Sigmoid colon (tissue), 7 donors: ENCODE measurements around the gene GAST. TPM values are rescaled to one million over a fixed set of nuclear protein-coding genes. Genes with fewer than 3 reads are reported as not detected.

ENCODE experiments used
- DNase-seq: peaks from one replicate; pipeline ENCODE4 v3.0.0-alpha.2; 2019
- H3K27ac ChIP-seq, 4 donors: fragments of 200-600 bp; sonication (generic); one replicate each; pipeline ENCODE4 v1.5.1; 2016 to 2019; ENCODE audit warnings: mild to moderate bottlenecking in 1 of 4
- H3K27me3 ChIP-seq, 3 donors: fragments of 200-600 bp; sonication (generic); one replicate each; pipeline ENCODE4 v1.5.1; 2019; ENCODE audit warnings: mild to moderate bottlenecking in 1 of 3
- H3K36me3 ChIP-seq, 4 donors: fragments of 200-600 bp; sonication (generic); one replicate each; pipeline ENCODE4 v1.5.1; 2016 to 2019
- H3K4me1 ChIP-seq, 4 donors: fragments of 200-600 bp; sonication (generic); one replicate each; pipeline ENCODE4 v1.5.1; 2017 to 2019
- H3K4me3 ChIP-seq, 4 donors: fragments of 200-600 bp; sonication (generic); one replicate each; pipeline ENCODE4 v1.5.1; 2017 to 2019; ENCODE audit warnings: mild to moderate bottlenecking in 2 of 4, moderate library complexity in 1 of 4
- H3K9me3 ChIP-seq, 4 donors: fragments of 200-600 bp in 3 of 4; sonication (generic) in 3 of 4; one replicate each; pipeline versions ENCODE4 v1.5.1 to v1.6.1; 2013 to 2019
- EP300 ChIP-seq, 4 donors: sonication (generic); formaldehyde crosslinking; IDR thresholded peaks; one replicate each; pipeline ENCODE4 v1.6.1; 2017; ENCODE audit warnings: antibody characterized with exemption in 4 of 4
- POLR2A ChIP-seq, 2 donors: fragments of 450-650 bp; IDR thresholded peaks; one replicate each; pipeline ENCODE4 v1.6.1; 2016; ENCODE audit warnings: antibody characterized with exemption in 2 of 2, mild to moderate bottlenecking in 2 of 2, moderate library complexity in 2 of 2
- POLR2AphosphoS5 ChIP-seq, 4 donors: sonication (generic); formaldehyde crosslinking; IDR thresholded peaks; one replicate each; pipeline ENCODE4 v1.6.1; 2017; ENCODE audit warnings: antibody characterized with exemption in 4 of 4
- WGBS, 2 donors: extraction: QIAGEN DNeasy Blood & Tissue Kit; methylation state at CpG; one replicate each; pipeline ENCODE4 v1.1.7; 2013; 5-methylcytosine and 5-hydroxymethylcytosine counted together
- intact Hi-C: fragments of 100-400 bp; cut with DNase I; formaldehyde crosslinking; loops from one replicate; pipeline ENCODE4 v1.15.1; 2023
- polyA plus RNA-seq, 3 donors: library from polyadenylated mRNA; stranded (reverse); fragments of 200-250 nt; gene quantifications; one replicate each; pipeline ENCODE4 v1.2.3, GENCODE V29; 2013
- total RNA-seq, 4 donors: library from RNA; depleted of rRNA; stranded (reverse); fragments of >200 nt; gene quantifications; one replicate each; pipeline ENCODE4 v1.1.0, GENCODE V29; 2016
- TF ChIP-seq, protein P1 (sequence below), 4 experiments: fragments of 450-650 bp in 3 of 4; fragments of 200-600 bp in 1 of 4; IDR thresholded peaks; one replicate each; pipeline ENCODE4 v1.5.1; 2016 to 2019; ENCODE audit warnings: antibody characterized with exemption in 4 of 4, mild to moderate bottlenecking in 3 of 4, moderate library complexity in 2 of 4
- donor health status: healthy with polysubstance abuse.
- donor health status: Bipolar disorder and iron deficiency.
- donor health status: healthy.

GAST gene
- total and polyA plus RNA-seq, 7 donors = not detected

DNA sequence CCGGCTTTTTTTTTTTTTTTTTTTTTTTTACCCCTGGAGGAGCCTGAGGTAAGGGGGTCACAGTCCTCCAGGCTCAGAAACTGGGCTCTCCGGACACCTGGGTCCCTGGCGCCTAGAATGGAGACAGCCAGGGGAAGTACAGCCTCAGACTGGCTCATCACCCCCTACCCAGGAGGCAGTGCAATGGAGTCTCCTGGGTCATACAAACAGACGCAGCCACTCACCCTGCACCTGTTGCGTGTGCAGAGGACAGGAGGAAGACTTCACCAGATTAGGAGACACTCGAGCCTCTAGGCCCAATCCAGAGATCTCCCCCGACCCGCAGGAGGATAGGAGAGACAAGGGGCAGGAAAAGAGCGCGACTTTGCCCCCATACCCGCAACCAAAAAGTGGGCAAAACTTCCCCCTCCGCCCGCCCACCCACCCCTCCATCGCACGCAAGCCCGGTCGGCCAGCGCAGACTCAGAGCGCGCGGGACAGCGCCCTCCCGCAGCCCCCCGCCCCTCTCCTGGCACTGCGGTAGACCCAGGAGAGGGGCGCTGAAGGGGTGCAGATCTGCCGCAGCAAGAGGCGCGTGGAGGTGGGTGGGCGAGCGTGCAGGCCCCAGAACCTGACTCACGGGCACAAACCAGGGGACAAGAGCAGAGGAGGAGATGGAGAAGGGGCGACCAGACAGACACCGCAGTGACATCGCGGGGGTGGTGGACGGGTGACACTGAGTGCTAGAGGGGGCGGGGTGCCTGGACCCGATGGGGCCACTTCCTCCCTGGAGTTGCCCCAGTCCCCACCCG lies 21.4 kb downstream of the GAST start:
- Histone ChIP-seq H3K27me3 (peaks cover 22 to 60% (median 51%) of the 10 kb centered on the region in 3 donors), H3K4me3 (peak overlapping the region; percentile 26 to 50 (median 40)), H3K36me3 (no peaks in the 10 kb centered on the region), H3K4me1 (peaks cover 0 to 23% (median 18%) of the 10 kb centered on the region in 4 donors), H3K27ac (no peak overlapping the region), H3K9me3 (no peaks in the 10 kb centered on the region)
- TF ChIP-seq POLR2A (IDR thresholded peaks at IDR 0.05) (no peak), POLR2AphosphoS5 (IDR thresholded peaks at IDR 0.05) (no peak), EP300 (IDR thresholded peaks at IDR 0.05) (no peak)
- TF ChIP-seq, protein P1, sequence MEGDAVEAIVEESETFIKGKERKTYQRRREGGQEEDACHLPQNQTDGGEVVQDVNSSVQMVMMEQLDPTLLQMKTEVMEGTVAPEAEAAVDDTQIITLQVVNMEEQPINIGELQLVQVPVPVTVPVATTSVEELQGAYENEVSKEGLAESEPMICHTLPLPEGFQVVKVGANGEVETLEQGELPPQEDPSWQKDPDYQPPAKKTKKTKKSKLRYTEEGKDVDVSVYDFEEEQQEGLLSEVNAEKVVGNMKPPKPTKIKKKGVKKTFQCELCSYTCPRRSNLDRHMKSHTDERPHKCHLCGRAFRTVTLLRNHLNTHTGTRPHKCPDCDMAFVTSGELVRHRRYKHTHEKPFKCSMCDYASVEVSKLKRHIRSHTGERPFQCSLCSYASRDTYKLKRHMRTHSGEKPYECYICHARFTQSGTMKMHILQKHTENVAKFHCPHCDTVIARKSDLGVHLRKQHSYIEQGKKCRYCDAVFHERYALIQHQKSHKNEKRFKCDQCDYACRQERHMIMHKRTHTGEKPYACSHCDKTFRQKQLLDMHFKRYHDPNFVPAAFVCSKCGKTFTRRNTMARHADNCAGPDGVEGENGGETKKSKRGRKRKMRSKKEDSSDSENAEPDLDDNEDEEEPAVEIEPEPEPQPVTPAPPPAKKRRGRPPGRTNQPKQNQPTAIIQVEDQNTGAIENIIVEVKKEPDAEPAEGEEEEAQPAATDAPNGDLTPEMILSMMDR (IDR thresholded peaks at IDR 0.05) = no peak
- intact Hi-C loops = loop anchor here (10.0 kb wide), 1 partner anchor 231 kb away; the partner anchor contains the start of gene CNP
- WGBS, 2 donors = 10 to 12% methylated on average over 40 of the region's 40 CpGs
- DNase-seq = no peak

DNA sequence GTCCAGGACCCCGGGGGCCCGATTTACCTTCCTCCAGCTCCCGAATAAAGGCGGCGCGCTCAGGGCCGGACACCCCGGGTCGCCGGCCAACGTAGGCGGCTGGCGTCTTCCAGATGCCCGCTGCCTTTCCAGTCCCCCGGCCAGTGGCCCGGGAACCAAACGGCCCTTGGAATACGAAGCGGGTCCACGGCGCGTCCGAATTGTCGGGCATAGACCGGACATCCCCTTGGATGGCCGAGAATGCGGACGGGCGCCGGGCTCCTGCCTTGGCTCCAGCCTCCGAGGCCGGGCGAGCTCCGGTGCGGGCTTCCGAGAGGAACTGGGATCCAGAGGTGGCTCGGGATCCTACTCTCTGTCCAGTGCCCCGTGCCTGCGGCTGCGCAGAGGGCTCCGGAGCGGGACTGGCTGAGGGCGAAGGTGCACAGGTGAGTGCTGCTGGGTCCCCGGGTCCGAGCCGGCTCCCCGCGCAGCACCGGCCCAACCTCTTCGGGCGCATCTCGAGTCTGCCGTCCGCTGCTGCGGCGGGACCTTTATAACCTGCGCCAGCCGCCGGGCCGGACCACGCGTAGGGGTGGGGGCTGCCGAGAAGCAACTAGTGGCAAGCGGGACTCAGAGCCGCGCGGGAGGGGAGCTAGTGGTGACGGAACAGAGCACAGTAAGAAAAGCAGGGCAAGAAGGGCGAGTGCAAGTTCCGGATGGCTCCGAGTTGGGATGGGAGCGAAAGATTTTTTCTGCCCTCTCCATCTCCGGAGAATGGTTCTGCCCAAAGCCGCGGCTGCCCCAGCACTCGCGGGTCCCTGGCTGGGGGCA lies 22.2 kb downstream of the GAST start, which contains the start of gene HAP1:
Gene HAP1, minus strand, starts transcription at position 505 of the 810 bp plus-strand sequence. Its CDS starts 9 bp downstream, at position 496.
- no peak for DNase-seq
- H3K27me3 ChIP-seq = peaks cover 22 to 60% (median 51%) of the 10 kb centered on the region in 3 donors
- H3K27ac ChIP-seq = no peak within 1 kb of the TSS
- intact Hi-C loops = loop anchor here (10.0 kb wide), 1 partner anchor 230 kb away; the partner anchor contains the start of gene CNP
- 1% methylated on average over 77 of the region's 77 CpGs for WGBS, 2 donors
- H3K4me1 ChIP-seq = peaks cover 0 to 23% (median 18%) of the 10 kb centered on the region in 4 donors
- no peaks in the 10 kb centered on the region for H3K36me3 ChIP-seq
- H3K9me3 ChIP-seq = no peaks in the 10 kb centered on the region
- peak in 3 of 4 donors; percentile 20 to 67 (median 55) for TF ChIP-seq POLR2AphosphoS5 (IDR thresholded peaks at IDR 0.05)
- no peak for TF ChIP-seq EP300 (IDR thresholded peaks at IDR 0.05)
- H3K4me3 ChIP-seq = peak within 1 kb of the TSS; percentile 26 to 50 (median 40)

- H3K27ac ChIP-seq = no peak overlapping the region
- intact Hi-C loops = loop anchor here (10.0 kb wide), 1 partner anchor 230 kb away; the partner anchor contains the start of gene CNP
- DNase-seq = no peak
- no peak for TF ChIP-seq POLR2A (IDR thresholded peaks at IDR 0.05)
- TF ChIP-seq, protein P1 (IDR thresholded peaks at IDR 0.05) = no peak
- no peak for TF ChIP-seq EP300 (IDR thresholded peaks at IDR 0.05)
- no peak for TF ChIP-seq POLR2AphosphoS5 (IDR thresholded peaks at IDR 0.05)
- H3K4me3 ChIP-seq = peak overlapping the region; percentile 26 to 50 (median 40)
- WGBS, 2 donors = 3 to 6% methylated on average over 23 of the region's 23 CpGs
- H3K9me3 ChIP-seq = no peaks in the 10 kb centered on the region
- no peaks in the 10 kb centered on the region for H3K36me3 ChIP-seq
- peaks cover 0 to 23% (median 18%) of the 10 kb centered on the region in 4 donors for H3K4me1 ChIP-seq
- peaks cover 22 to 60% (median 51%) of the 10 kb centered on the region in 3 donors for H3K27me3 ChIP-seq
These were observed 22.8 kb downstream of the GAST start for GRCh38 chr17:41734949-41735313.

GRCh38 chr17:41735744-41736143 lies 23.6 kb downstream of the GAST start:
- H3K36me3 ChIP-seq = no peaks in the 10 kb centered on the region
- TF ChIP-seq, protein P1 (IDR thresholded peaks at IDR 0.05) = no peak
- no peak for TF ChIP-seq EP300 (IDR thresholded peaks at IDR 0.05)
- TF ChIP-seq POLR2AphosphoS5 (IDR thresholded peaks at IDR 0.05) = no peak
- TF ChIP-seq POLR2A (IDR thresholded peaks at IDR 0.05) = no peak
- no peak overlapping the region for H3K27ac ChIP-seq
- intact Hi-C loops = loop anchor here (10.0 kb wide), 1 partner anchor 229 kb away; the partner anchor contains the start of gene CNP
- H3K9me3 ChIP-seq = no peaks in the 10 kb centered on the region
- DNase-seq = no peak
- peaks cover 0 to 23% (median 18%) of the 10 kb centered on the region in 4 donors for H3K4me1 ChIP-seq
- 89 to 93% methylated on average over 4 of the region's 4 CpGs for WGBS, 2 donors
- H3K4me3 ChIP-seq = no peak overlapping the region
- H3K27me3 ChIP-seq = peaks cover 22 to 60% (median 51%) of the 10 kb centered on the region in 3 donors
